Right atrium auricular region (tissue), 2 donors: ENCODE measurements around the gene BACH1. TPM values are rescaled to one million over a fixed set of nuclear protein-coding genes. Genes with fewer than 3 reads are reported as not detected.

Source experiments
- DNase-seq: peaks from one replicate; pipeline ENCODE4 v3.0.0-alpha.2; 2019; ENCODE audit warnings: low spot score
- H3K27ac ChIP-seq, 2 donors: fragments of 200-600 bp; sonication (generic); 1 replicate in 1 of 2; 2 replicates in 1 of 2; pipeline ENCODE4 v1.5.1; 2016 to 2019
- H3K27me3 ChIP-seq, 2 donors: fragments of 200-600 bp; sonication (generic); one replicate each; pipeline versions ENCODE4 v1.5.1 to v1.6.0; 2017 to 2019
- H3K36me3 ChIP-seq: fragments of 200-600 bp; sonication (generic); one replicate; pipeline ENCODE4 v1.5.1; 2016
- H3K4me1 ChIP-seq, 2 donors: fragments of 200-600 bp; sonication (generic); one replicate each; pipeline versions ENCODE4 v1.5.1 to v1.6.0; 2017 to 2019
- H3K4me3 ChIP-seq, 2 donors: fragments of 200-600 bp; sonication (generic); 1 replicate in 1 of 2; 2 replicates in 1 of 2; pipeline ENCODE4 v1.5.1; 2017 to 2019; ENCODE audit warnings: mild to moderate bottlenecking in 1 of 2, moderate library complexity in 1 of 2
- H3K9me3 ChIP-seq, 2 donors: fragments of 200-600 bp; sonication (generic); one replicate each; pipeline ENCODE4 v1.5.1; 2019
- total RNA-seq, 2 donors: library from RNA; depleted of rRNA; stranded (reverse); fragments of >200 nt; gene quantifications; one replicate each; pipeline ENCODE4 v1.1.0, GENCODE V29; 2016
- TF ChIP-seq, protein P1 (sequence below), 2 donors: fragments of 200-600 bp; sonication (generic); IDR thresholded peaks; one replicate each; pipeline ENCODE4 v1.5.1; 2019; ENCODE audit warnings: antibody characterized with exemption in 2 of 2

Gene BACH1
- total RNA-seq, 2 donors from 2014 or later, result 16.0 to 31.2 TPM

GRCh38 chr21:29334717-29335428 is 36.2 kb downstream of the BACH1 start:
- TF ChIP-seq, protein P1, sequence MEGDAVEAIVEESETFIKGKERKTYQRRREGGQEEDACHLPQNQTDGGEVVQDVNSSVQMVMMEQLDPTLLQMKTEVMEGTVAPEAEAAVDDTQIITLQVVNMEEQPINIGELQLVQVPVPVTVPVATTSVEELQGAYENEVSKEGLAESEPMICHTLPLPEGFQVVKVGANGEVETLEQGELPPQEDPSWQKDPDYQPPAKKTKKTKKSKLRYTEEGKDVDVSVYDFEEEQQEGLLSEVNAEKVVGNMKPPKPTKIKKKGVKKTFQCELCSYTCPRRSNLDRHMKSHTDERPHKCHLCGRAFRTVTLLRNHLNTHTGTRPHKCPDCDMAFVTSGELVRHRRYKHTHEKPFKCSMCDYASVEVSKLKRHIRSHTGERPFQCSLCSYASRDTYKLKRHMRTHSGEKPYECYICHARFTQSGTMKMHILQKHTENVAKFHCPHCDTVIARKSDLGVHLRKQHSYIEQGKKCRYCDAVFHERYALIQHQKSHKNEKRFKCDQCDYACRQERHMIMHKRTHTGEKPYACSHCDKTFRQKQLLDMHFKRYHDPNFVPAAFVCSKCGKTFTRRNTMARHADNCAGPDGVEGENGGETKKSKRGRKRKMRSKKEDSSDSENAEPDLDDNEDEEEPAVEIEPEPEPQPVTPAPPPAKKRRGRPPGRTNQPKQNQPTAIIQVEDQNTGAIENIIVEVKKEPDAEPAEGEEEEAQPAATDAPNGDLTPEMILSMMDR (IDR thresholded peaks at IDR 0.05), result no peak
- no peak for DNase-seq
- Histone ChIP-seq H3K27me3 (no peaks in the 10 kb centered on the region), H3K27ac (no peak overlapping the region), H3K4me1 (peaks cover 0 to 10% of the 10 kb centered on the region in 2 donors), H3K4me3 (no peak overlapping the region), H3K9me3 (no peaks in the 10 kb centered on the region), H3K36me3 (peaks cover 5% of the 10 kb centered on the region)

DNA sequence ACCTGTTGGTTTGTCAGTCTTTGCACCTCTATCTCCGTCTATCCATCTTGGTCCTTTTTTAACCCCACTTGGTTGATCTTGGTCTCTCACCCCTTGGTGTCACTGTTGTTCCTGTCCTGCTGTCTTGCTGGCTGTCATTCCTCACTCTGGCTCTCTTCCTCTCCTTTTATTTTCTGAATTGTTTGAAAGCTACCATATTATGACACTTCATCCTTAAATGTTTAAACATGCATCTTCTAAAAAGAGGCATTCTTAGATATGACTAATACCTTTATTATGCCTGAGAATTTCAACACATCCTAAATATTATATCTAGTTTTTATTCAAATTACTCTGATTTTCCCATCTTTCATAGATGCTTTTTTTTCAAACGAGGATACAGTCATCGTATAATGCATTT is 37.0 kb downstream of the BACH1 start:
- Histone ChIP-seq H3K9me3 (no peaks in the 10 kb centered on the region), H3K36me3 (no peaks in the 10 kb centered on the region), H3K4me3 (no peak overlapping the region), H3K4me1 (peaks cover 0 to 15% of the 10 kb centered on the region in 2 donors), H3K27ac (no peak overlapping the region), H3K27me3 (no peaks in the 10 kb centered on the region)
- TF ChIP-seq, protein P1 (IDR thresholded peaks at IDR 0.05), result no peak
- DNase-seq, result no peak

GRCh38 chr21:29338256-29338655 is 39.5 kb downstream of the BACH1 start:
- Histone ChIP-seq H3K36me3 (no peaks in the 10 kb centered on the region), H3K4me3 (no peak overlapping the region), H3K9me3 (no peaks in the 10 kb centered on the region), H3K4me1 (peaks cover 0 to 24% of the 10 kb centered on the region in 2 donors), H3K27me3 (no peaks in the 10 kb centered on the region), H3K27ac (no peak overlapping the region)
- no peak for DNase-seq
- TF ChIP-seq, protein P1 (IDR thresholded peaks at IDR 0.05), result no peak

GRCh38 chr21:29340228-29340627 is 41.5 kb downstream of the BACH1 start:
- no peaks in the 10 kb centered on the region for H3K27me3 ChIP-seq
- DNase-seq, result no peak
- no peak overlapping the region for H3K4me3 ChIP-seq
- TF ChIP-seq, protein P1 (IDR thresholded peaks at IDR 0.05), result no peak
- no peak overlapping the region for H3K27ac ChIP-seq
- H3K9me3 ChIP-seq, result no peaks in the 10 kb centered on the region
- no peaks in the 10 kb centered on the region for H3K36me3 ChIP-seq
- H3K4me1 ChIP-seq, result peaks cover 0 to 28% of the 10 kb centered on the region in 2 donors

GRCh38 chr21:29342363-29342957 is 43.7 kb downstream of the BACH1 start:
- peak; percentile 80 for DNase-seq
- H3K4me1 ChIP-seq, result peaks cover 0 to 28% of the 10 kb centered on the region in 2 donors
- no peaks in the 10 kb centered on the region for H3K27me3 ChIP-seq
- no peaks in the 10 kb centered on the region for H3K9me3 ChIP-seq
- H3K27ac ChIP-seq, result peak overlapping the region; percentile 29 to 50
- no peaks in the 10 kb centered on the region for H3K36me3 ChIP-seq
- TF ChIP-seq, protein P1 (IDR thresholded peaks at IDR 0.05), result no peak
- H3K4me3 ChIP-seq, result peak overlapping the region in 1 of 2 donors; percentile 8
